GM18526 (cell line): ENCODE measurements around the gene C11orf54.

Experiments used
- POLR2A ChIP-seq: IDR thresholded peaks from 3 replicates; pipeline ENCODE4 v1.6.1; 2011; ENCODE audit not compliant: insufficient read length; ENCODE audit errors: extremely low read depth

The C11orf54 gene

GRCh38 chr11:93741094-93741881 is at the start of gene C11orf54, which contains the start of gene TAF1D:
C11orf54 (plus strand) TSS chr11:93741672; CDS start chr11:93747394, 5,722 bp downstream.
TAF1D (minus strand) TSS chr11:93741495; CDS start chr11:93739304, 2,191 bp downstream.
- peak; percentile 99 for TF ChIP-seq POLR2A

- TF ChIP-seq POLR2A: no peak
Measured at GRCh38 chr11:93694109-93694508, 47.4 kb upstream of the C11orf54 start.

GRCh38 chr11:93694557-93694956 is 46.9 kb upstream of the C11orf54 start:
- TF ChIP-seq POLR2A: no peak

- TF ChIP-seq POLR2A: no peak
Measured at GRCh38 chr11:93697611-93698010, 43.9 kb upstream of the C11orf54 start.

GRCh38 chr11:93700830-93701229 is 40.6 kb upstream of the C11orf54 start:
- TF ChIP-seq POLR2A: no peak

- no peak for TF ChIP-seq POLR2A
Measured at GRCh38 chr11:93704237-93704636, 37.2 kb upstream of the C11orf54 start.

- no peak for TF ChIP-seq POLR2A
Measured at GRCh38 chr11:93710239-93710638, 31.2 kb upstream of the C11orf54 start.

GRCh38 chr11:93712678-93713077 is 28.8 kb upstream of the C11orf54 start:
- TF ChIP-seq POLR2A: no peak

GRCh38 chr11:93715797-93716396 is 25.6 kb upstream of the C11orf54 start:
- no peak for TF ChIP-seq POLR2A

GRCh38 chr11:93717501-93717900 is 24.0 kb upstream of the C11orf54 start:
- no peak for TF ChIP-seq POLR2A

- no peak for TF ChIP-seq POLR2A
Measured at GRCh38 chr11:93718057-93718563, 23.4 kb upstream of the C11orf54 start.

- no peak for TF ChIP-seq POLR2A
Measured at GRCh38 chr11:93719310-93719709, 22.2 kb upstream of the C11orf54 start.

- TF ChIP-seq POLR2A: no peak
Measured at GRCh38 chr11:93720522-93720921, 20.9 kb upstream of the C11orf54 start.

GRCh38 chr11:93724089-93724488 is 17.4 kb upstream of the C11orf54 start:
- no peak for TF ChIP-seq POLR2A

- TF ChIP-seq POLR2A: no peak
Measured at GRCh38 chr11:93727985-93728791, 13.3 kb upstream of the C11orf54 start.

- no peak for TF ChIP-seq POLR2A
Measured at GRCh38 chr11:93728792-93729128, 12.7 kb upstream of the C11orf54 start.
